GM12878 (cell line): Measurements from ENCODE around the gene STK16. TPM values are rescaled to one million over a fixed set of nuclear protein-coding genes. Genes with fewer than 3 reads are reported as not detected.

Experiments used
- ATAC-seq: fragments of 200-7000 bp; cut with Tn5 transposase; 3 replicates; pipeline ENCODE4 v1.9.1; 2020; ENCODE audit warnings: mild to moderate bottlenecking, moderate library complexity
- BruUV-seq: library from RNA; stranded (reverse); fragments of 400-500 nt; replicated peaks from 2 replicates; lab custom pipeline; 2021; lab: Mats Ljungman, UMichigan
- CTCF ChIA-PET: fragments of 300-600 bp; sonication (Branson Sonifier 250); formaldehyde crosslinking; extraction: SDS; loops from one replicate; lab custom pipeline; 2021; ENCODE audit warnings: inconsistent platforms; lab: Yijun Ruan, JAX
- POLR2A ChIA-PET: fragments of 350-600 bp; formaldehyde crosslinking; extraction: SDS; loops from one replicate; lab custom pipeline; 2021; ENCODE audit warnings: inconsistent platforms; lab: Charles Lee
- RAD21 ChIA-PET: fragments of 300-600 bp; sonication (Branson Sonifier 250); formaldehyde crosslinking; loops from one replicate; lab custom pipeline; 2023; ENCODE audit warnings: antibody characterized with exemption; ENCODE audit not compliant: unreplicated experiment; lab: Charles Lee
- SMC1A ChIA-PET: fragments of 300-600 bp; sonication (Branson Sonifier 250); formaldehyde crosslinking; loops from one replicate; lab custom pipeline; 2023; ENCODE audit not compliant: unreplicated experiment, uncharacterized antibody; lab: Charles Lee
- DNase-seq: peaks from one replicate; pipeline ENCODE4 v3.0.0-alpha.2; 2011; ENCODE audit warnings: low read depth, low spot score
- FAIRE-seq: peaks from 3 replicates; lab custom pipeline; 2011; peaks lifted over from hg19 to GRCh38; lab: Jason Lieb, UNC
- H2AFZ ChIP-seq: 2 replicates; pipeline ENCODE4 v1.6.0; 2011; ENCODE audit warnings: low read depth, low read length, control low read depth; ENCODE audit not compliant: control insufficient read depth
- H3K27ac ChIP-seq: 2 replicates; pipeline ENCODE4 v1.5.1; 2011; ENCODE audit warnings: control low read depth; ENCODE audit not compliant: control insufficient read depth, insufficient read depth
- H3K27me3 ChIP-seq, 2 experiments: replicated peaks in 1 of 2; 2 replicates each; pipeline versions ENCODE4 v1.6.0 to v1.6.1; 2011; ENCODE audit warnings: low read length in 1 of 2; ENCODE audit not compliant: control insufficient read depth in 2 of 2, insufficient read depth in 2 of 2
- H3K36me3 ChIP-seq, 2 experiments: 2 replicates each; pipeline ENCODE4 v1.5.1; 2011; ENCODE audit warnings: low read length in 1 of 2; ENCODE audit not compliant: control insufficient read depth in 2 of 2, insufficient read depth in 2 of 2
- H3K4me1 ChIP-seq: 2 replicates; pipeline ENCODE4 v1.6.1; 2011; ENCODE audit warnings: mild to moderate bottlenecking, low read length, moderate library complexity, mixed read lengths; ENCODE audit not compliant: control insufficient read depth, insufficient read depth
- H3K4me2 ChIP-seq: 2 replicates; pipeline ENCODE4 v1.6.0; 2011; ENCODE audit warnings: control low read depth; ENCODE audit not compliant: control insufficient read depth, insufficient read depth
- H3K4me3 ChIP-seq: fragments of 200-600 bp; sonication (generic); 2 replicates; pipeline ENCODE4 v1.5.1; 2016
- H3K79me2 ChIP-seq: 2 replicates; pipeline ENCODE4 v1.6.0; 2011; ENCODE audit warnings: low read length; ENCODE audit not compliant: control insufficient read depth, insufficient read depth
- H3K9ac ChIP-seq: 2 replicates; pipeline ENCODE4 v1.8.0; 2011; ENCODE audit warnings: low read length, control low read depth, mixed read lengths; ENCODE audit not compliant: control insufficient read depth, insufficient read depth
- H3K9me3 ChIP-seq: replicated peaks from 3 replicates; pipeline ENCODE4 v1.5.1; 2011; ENCODE audit warnings: mild to moderate bottlenecking, low read length; ENCODE audit not compliant: control insufficient read depth, insufficient read depth
- H4K20me1 ChIP-seq: 2 replicates; pipeline ENCODE4 v1.6.0; 2011; ENCODE audit not compliant: control insufficient read depth, insufficient read depth
- CBX5 ChIP-seq: sonication (generic); IDR thresholded peaks from 2 replicates; pipeline ENCODE4 v1.6.1; 2016; ENCODE audit warnings: low read depth, moderate library complexity, mild to moderate bottlenecking, inconsistent platforms
- E4F1 ChIP-seq: fragments of 450-650 bp; IDR thresholded peaks from 2 replicates; pipeline ENCODE4 v1.6.1; 2018; ENCODE audit warnings: borderline replicate concordance, mild to moderate bottlenecking; ENCODE audit not compliant: partially characterized antibody
- GABPA ChIP-seq: IDR thresholded peaks from 2 replicates; pipeline ENCODE4 v1.6.1; 2014; ENCODE audit warnings: antibody characterized with exemption, low read depth, mild to moderate bottlenecking, inconsistent platforms
- IKZF2 ChIP-seq, 2 experiments: fragments of 450-650 bp; IDR thresholded peaks; 2 replicates each; pipeline ENCODE4 v1.6.1; 2017; ENCODE audit warnings: mild to moderate bottlenecking in 2 of 2, moderate library complexity in 2 of 2
- RUNX3 ChIP-seq: IDR thresholded peaks from 2 replicates; pipeline ENCODE4 v1.6.1; 2012; ENCODE audit warnings: low read length, inconsistent platforms
- YY1 ChIP-seq: IDR thresholded peaks from 2 replicates; pipeline ENCODE4 v1.6.1; 2011; ENCODE audit warnings: low read depth, mild to moderate bottlenecking, low read length
- WGBS: methylation state at CpG from one replicate; pipeline ENCODE4 v1.1.6; 2016; ENCODE audit warnings: low lambda C conversion rate; ENCODE audit not compliant: insufficient replicate concordance, insufficient coverage; ENCODE audit errors: missing lambda C conversion rate; 5-methylcytosine and 5-hydroxymethylcytosine counted together
- in situ Hi-C: fragments of 300-500 bp; cut with MboI; formaldehyde crosslinking; loops from 9 replicates; pipeline ENCODE4 v1.14.3; 2018; ENCODE audit warnings: mixed read lengths
- intact Hi-C: fragments of 100-400 bp; cut with micrococcal nuclease; formaldehyde crosslinking; loops from one replicate; pipeline ENCODE4 v1.14.2; 2022; ENCODE audit not compliant: unreplicated experiment
- polyA plus RNA-seq, 11 experiments: library from polyadenylated mRNA; depleted of rRNA in 4 of 11; unstranded in 6 of 11; stranded (reverse) in 5 of 11; fragments of >200 nt; fragmentation: Nextera tagmentation in 4 of 11; fragmentation: Illumina TruSeq in 1 of 11; extraction: Ambion mirVana in 4 of 11; extraction: Trizol in 1 of 11; gene quantifications; 1 replicate in 1 of 11; 2 replicates in 10 of 11; pipeline versions ENCODE4 v1.2.1 to v1.2.3, GENCODE V29; 2011 to 2016; ENCODE audit warnings: inconsistent platforms in 2 of 11, missing spikeins in 2 of 11, low read depth in 1 of 11
- total RNA-seq, 4 experiments: library from RNA; depleted of rRNA in 3 of 4; stranded (reverse); fragments of >200 nt in 3 of 4; fragmentation: Illumina TruSeq in 1 of 4; extraction: Trizol in 1 of 4; gene quantifications; 2 replicates each; pipeline versions ENCODE4 v1.2.1 to v1.2.3, GENCODE V29; 2013 to 2021
- TF ChIP-seq, protein P1 (sequence below): fragments of 450-650 bp; IDR thresholded peaks from 2 replicates; pipeline ENCODE4 v1.6.1; 2017; ENCODE audit warnings: mild to moderate bottlenecking

The STK16 gene
- total and polyA plus RNA-seq, 10 of the 15 experiments (the other 5 are each of a cell fraction or from before 2014, with no cell fraction given) = 4.3 to 50.1 (median 17.9) TPM

GRCh38 chr2:219247678-219248642, 2.7 kb downstream of the STK16 start:
- 0 out of 2 replicates have a peak, but pooled peaks cover 4% of the 10 kb centered on the region for H4K20me1 ChIP-seq
- intact Hi-C loops = no loop called here
- peaks cover 52% of the 10 kb centered on the region for H3K79me2 ChIP-seq
- H3K27ac ChIP-seq = peak overlapping the region; percentile 45
- H3K4me1 ChIP-seq = peaks cover 53% of the 10 kb centered on the region
- FAIRE-seq (no peak), DNase-seq (no peak), ATAC-seq (peak; percentile 11; the same call in 2 of the 3 replicates)
- H3K4me2 ChIP-seq = peak overlapping the region; percentile 35
- ChIA-PET POLR2A (interaction anchor here (0.6 to 9.0 kb wide), 8 partner anchors 9 to 98 kb away, joined by 3 to 160 read pairs (median 16); partner anchors contain the start of genes ANKZF1, ATG9A, CNPPD1 and DNAJB2), RAD21 (interaction anchor here (1.3 to 3.2 kb wide), 7 partner anchors 9 to 76 kb away, joined by 4 to 46 read pairs (median 14); partner anchors contain the start of genes CNPPD1, DNAJB2 and ZFAND2B), CTCF (interaction anchor here (0.6 to 5.5 kb wide), 6 partner anchors 30 to 89 kb away, joined by 3 to 69 read pairs (median 10); partner anchors contain the start of genes DNAJB2 and SLC23A3), SMC1A (interaction anchor here (0.9 to 8.6 kb wide), 7 partner anchors 9 to 71 kb away, joined by 3 to 98 read pairs (median 12); partner anchors contain the start of genes ANKZF1, ATG9A, CNPPD1 and DNAJB2)
- WGBS = 57% methylated on average over 17 of the region's 17 CpGs
- no peak overlapping the region for H3K9ac ChIP-seq
- H3K9me3 ChIP-seq = no peaks in the 10 kb centered on the region
- H3K27me3 ChIP-seq = no peaks in the 10 kb centered on the region
- H3K36me3 ChIP-seq = peaks cover 12 to 19% of the 10 kb centered on the region in 2 experiments
- no peak overlapping the region; the same call in 1 of the 2 replicates for H3K4me3 ChIP-seq
- no peak overlapping the region for H2AFZ ChIP-seq
- TF ChIP-seq, protein P1, sequence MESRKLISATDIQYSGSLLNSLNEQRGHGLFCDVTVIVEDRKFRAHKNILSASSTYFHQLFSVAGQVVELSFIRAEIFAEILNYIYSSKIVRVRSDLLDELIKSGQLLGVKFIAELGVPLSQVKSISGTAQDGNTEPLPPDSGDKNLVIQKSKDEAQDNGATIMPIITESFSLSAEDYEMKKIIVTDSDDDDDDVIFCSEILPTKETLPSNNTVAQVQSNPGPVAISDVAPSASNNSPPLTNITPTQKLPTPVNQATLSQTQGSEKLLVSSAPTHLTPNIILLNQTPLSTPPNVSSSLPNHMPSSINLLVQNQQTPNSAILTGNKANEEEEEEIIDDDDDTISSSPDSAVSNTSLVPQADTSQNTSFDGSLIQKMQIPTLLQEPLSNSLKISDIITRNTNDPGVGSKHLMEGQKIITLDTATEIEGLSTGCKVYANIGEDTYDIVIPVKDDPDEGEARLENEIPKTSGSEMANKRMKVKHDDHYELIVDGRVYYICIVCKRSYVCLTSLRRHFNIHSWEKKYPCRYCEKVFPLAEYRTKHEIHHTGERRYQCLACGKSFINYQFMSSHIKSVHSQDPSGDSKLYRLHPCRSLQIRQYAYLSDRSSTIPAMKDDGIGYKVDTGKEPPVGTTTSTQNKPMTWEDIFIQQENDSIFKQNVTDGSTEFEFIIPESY = 0 out of 2 replicates have a peak, but pooled peaks have one; percentile 41
- TF ChIP-seq RUNX3 = peak; percentile 18; the same call in 1 of the 2 replicates
- TF ChIP-seq CBX5 = no peak
- no peak for TF ChIP-seq YY1
- TF ChIP-seq GABPA = no peak
- TF ChIP-seq E4F1 = no peak
- peak in 1 of 2 experiments; percentile 12; a peak in 1 of 4 replicates for TF ChIP-seq IKZF2 (IDR thresholded peaks at IDR 0.05)
- TF ChIP-seq, all 136 proteins: peak for 3
- in situ Hi-C loops = no loop called here
- no TSS peak for BruUV-seq
